GM19463 (cell line): ENCODE data around the gene ERVMER34-1.

Experiments
- ATAC-seq: cut with Tn5 transposase; IDR thresholded peaks from one replicate; pipeline ENCODE4 v1.9.1; 2021; ENCODE audit warnings: mild to moderate bottlenecking, moderate library complexity; ENCODE audit not compliant: unreplicated experiment

The ERVMER34-1 gene

DNA sequence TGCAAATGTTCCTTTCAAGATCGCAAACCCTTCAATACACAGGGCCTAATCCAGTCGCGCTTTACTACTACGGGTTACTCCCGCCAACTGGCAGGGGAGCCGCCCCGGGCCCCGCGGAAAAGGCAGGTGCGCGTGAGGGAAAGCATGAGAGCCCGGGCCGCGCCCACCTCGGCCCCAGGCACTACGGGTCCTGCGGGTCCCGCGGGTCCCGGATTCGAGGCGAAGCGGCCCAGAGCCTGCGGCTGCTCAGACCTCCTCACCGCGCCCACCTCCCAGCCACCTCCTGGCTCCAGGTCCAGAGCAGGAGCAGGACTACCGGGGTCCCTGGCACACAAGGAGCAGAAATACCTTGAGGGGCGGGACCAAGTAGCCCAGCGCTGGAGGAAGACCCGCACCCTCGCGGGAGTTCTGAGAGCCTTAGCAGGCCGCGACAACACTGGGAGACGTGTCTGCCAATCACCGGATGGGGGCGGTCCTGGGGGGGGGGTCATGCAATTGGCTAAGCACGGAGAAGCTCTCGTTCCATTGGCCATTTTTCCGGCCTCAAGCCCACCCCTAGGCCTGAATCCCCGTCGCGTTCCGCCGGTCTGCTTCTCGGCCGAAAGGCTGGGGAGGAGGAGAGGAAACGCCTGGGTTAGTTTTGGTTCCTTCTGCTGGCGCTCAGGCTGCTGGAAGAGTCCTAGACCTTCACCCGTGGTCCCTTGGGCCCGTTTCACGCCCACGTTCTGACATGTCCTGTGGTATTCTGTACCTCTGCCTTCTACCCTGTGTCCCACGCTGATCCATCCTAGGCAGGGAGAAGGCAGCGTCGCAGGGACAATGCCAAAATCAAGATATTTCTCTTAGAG lies 29.0 kb downstream of the ERVMER34-1 start:
- peak; percentile 91 for ATAC-seq

GRCh38 chr4:52718123-52718522 lies 33.1 kb downstream of the ERVMER34-1 start:
- no peak for ATAC-seq

DNA sequence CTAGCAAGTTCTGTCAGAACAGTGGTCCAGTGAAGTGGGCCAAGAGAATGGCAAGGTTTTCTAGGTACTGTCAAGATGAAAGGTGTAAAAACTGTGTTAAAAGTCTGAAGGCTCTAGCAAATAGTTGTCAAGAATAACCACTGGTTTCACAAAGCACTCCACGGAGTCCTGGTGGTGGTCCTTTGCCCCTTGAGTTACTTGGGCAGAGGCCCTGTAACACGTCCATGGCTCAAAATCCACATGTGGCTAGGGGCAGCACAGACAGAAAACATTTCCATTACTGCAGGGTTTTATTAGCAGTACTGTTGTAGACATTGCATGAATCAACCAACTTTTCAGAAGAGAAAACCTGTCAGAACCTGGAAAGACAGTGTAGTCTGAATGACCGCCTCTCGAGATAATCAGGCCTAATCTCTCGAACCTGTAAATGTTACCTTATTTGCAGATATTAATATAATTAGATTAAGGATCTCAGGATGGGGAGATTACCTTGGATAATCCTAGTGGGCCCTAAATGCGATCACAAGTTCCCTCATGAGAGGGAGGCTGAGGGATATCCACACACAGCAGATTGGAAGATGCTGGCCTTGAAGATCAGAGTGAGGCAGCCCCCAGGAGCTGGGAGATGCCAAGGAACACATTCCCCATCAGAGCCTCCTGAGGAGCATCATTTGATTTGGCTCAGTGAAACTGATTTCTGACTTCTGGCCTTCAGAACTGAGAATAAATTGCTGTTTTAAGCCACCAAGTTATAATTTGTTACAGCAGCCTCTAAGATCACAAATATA lies 34.7 kb downstream of the ERVMER34-1 start:
- no peak for ATAC-seq

DNA sequence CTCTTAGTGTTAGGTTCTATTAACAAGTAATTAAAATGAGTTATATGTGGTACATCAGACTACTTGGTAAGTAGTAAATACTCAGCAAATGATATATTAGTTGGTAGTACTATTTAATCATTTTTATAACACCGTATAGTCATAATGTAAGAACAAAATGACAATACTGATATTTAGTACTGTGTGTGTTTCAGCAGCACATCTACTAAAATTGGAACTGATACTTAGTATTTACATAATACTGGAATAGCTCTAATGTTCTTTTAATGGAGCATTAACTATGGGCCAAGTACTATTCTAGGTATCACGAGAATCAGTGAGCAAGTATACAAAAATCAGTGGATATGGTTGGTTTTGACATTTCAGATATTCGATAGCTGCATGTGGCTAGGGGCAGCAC lies 35.3 kb downstream of the ERVMER34-1 start:
- no peak for ATAC-seq

DNA sequence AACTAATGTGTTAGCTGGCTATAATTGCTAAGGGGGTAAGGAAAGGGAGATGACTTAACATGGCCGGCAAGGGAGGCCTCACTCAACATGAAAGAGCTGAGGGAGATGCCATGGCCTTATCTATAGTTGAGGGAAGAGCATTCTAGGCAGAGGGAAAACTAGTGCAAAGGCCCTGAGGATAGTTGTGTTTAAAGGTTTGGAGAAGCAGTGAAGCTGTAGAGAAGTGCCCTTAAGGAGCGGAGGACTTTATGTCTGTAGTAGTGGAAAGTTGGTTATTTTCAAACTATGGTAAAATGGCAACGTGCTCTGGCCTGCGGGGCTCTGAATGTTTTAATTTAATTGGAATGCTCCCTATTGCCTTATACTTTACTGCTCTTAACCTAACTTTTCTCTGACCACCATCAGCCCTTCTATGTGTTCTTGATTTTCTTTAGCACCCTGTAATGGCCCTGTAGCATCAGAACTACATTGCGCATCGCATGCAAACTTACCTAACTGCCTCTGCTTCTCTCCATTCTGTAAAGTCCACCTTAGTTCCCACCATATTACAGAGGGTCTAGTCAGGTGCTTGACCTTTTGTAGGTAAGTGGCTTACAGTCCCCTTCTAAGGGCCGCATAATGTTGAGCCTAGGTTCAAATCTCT lies 35.8 kb downstream of the ERVMER34-1 start:
- ATAC-seq: no peak

DNA sequence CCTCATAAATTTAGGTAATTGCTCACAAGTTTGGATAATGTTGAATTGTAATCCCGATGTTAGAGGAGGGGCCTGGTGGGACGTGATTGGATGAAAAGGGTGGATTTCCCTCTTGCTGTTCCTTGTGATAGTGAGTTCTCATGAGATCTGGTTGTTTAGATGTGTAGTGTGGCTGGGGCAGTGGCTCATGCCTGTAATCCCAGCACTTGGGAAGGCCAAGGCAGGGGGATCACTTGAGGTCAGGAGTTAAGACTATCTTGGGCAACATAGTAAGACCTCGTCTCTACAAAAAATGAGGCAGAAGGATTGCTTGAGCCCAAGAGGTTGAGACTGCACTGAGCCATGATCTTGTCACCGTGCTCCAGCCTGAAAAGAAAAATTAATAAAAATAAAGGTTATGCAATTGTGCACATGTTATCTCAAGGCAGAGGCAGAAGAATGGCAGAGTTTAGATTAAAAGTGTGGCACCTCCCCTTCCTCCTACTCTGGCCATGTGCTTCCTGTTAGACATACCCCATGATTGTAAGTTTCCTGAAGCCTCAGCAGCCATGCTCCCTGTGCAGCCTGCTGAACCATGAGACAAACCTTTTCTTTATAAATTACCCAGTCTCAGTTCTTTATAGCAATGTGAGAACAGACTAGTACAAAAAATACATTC lies 36.5 kb downstream of the ERVMER34-1 start:
- no peak for ATAC-seq

- no peak for ATAC-seq
These were observed 37.7 kb downstream of the ERVMER34-1 start for GRCh38 chr4:52713456-52713937.

DNA sequence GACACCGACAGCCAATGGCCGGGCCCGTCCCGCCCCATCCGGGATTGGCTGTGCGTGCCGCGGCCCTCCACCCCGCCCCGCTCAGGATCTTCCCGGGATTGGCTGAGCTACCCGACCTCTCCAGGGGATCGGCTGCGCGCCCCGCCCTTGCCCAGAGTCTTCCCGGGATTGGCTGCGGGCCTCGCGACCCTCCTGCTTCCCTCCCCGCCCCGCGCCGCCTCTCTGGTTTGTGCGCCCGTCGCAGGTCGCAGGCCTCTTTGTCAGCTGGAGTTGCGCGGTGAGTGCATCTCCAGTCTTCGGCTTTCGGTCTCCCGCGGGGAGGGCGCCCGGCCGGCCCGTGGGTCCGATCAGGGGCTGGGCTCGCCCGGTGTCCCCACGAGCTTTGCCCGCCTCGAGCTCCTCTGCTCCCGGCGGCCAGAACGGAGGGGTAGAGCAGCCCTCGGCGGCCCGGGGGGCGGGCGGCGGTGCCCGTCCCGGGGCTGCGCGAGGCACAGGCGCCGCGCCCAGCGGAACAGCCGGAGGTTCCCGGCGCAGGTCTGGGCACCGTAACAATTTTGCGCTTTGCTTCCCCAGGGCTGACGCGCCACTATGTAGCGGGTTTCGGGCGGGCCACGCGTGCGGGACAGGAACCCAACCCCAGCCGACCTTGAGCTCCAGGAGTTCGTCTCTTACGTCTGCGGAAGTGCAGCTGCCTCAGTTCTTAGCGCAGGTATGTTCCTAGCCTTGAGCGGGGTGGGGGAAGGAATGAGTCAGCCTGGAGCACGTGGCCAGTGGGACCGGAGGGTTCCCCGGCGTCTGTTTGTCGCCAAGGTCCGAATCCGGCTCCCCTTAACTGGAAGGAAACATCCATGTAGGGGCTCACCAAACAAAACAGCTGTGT lies 38.7 kb downstream of the ERVMER34-1 start:
- ATAC-seq: peak; percentile 90

GRCh38 chr4:52711834-52712250 lies 39.4 kb downstream of the ERVMER34-1 start:
- peak; percentile 3 for ATAC-seq

- no peak for ATAC-seq
These were observed 40.0 kb downstream of the ERVMER34-1 start for GRCh38 chr4:52711272-52711671.

DNA sequence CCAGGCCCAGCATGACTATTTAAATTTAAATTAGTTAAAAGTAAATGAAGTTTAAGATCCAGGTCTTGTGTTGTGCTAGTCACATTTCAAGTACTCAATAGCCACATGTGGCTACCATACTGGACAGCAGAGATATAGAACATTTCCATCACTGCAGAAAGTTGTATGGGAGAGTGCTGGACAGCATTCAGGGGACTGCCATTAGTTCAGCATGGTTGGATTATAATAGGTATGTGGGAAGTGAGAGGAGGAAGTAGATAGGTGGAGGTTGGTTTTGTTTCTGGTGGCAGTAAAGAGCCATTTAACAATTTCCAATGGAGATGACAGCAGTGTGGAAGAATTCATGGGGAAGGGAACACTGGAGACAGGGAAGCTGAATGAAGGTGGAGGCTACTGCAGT lies 42.1 kb downstream of the ERVMER34-1 start:
- ATAC-seq: no peak

DNA sequence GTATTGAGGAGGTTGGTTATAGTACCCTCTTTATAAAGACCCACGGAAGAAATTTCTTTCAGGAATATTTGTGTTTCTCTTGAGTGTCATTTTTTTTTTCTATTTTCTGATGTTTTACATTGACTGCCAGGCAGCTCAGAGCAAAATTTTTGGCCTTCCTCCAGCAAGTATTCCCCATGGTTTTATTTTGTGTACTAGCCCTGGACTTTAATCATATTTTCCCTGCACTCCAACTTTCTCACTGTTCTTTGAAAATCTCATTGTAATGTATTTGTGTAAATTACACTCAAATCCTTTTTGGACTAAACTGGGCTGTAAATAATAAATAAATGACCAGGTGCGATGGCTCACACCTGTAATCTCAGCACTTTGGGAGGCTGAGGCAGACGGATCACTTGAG lies 46.6 kb downstream of the ERVMER34-1 start:
- ATAC-seq: no peak

DNA sequence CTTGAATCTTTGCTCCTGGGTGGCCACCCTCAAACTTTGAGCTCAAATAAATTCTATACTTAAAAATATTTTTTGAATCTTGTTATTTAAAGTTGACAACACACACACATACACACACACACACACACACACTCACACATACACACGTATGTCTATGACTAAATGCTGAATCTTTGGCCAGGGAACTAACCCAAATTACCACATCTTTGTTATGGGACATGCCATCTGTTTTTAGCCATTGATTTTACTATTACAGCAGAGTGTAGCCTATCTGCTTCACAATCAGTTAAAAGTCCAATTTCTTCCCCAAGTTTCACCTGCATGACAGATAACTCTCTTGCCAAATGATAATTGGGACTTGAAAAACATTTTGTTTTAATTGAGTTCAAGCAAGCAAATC lies 47.1 kb downstream of the ERVMER34-1 start:
- no peak for ATAC-seq

- peak; percentile 94 for ATAC-seq
These were observed 50.0 kb downstream of the ERVMER34-1 start for GRCh38 chr4:52701207-52701606.

GRCh38 chr4:52694936-52695335 lies 56.3 kb downstream of the ERVMER34-1 start:
- no peak for ATAC-seq

DNA sequence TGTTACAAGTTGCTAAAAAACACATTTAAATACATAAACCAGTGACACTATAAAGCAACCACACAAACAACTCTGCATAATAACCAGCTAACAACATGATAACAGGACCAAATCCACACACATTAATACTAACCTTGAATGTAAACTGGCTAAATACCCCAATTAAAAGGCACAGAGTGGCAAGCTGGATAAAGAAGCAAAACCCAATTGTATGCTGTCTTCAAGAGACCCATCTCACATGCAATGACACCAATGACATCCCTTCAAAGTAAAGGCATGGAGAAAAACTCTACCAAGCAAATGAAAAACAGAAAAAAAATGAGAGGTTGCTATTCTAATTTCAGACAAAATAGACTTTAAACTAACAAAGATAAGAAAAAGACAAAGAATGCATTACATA lies 57.7 kb downstream of the ERVMER34-1 start:
- no peak for ATAC-seq
